Measurements from ENCODE around the gene BICDL1.
A peak's percentile ranks its signal among the peaks of the same experiment; 100 is the strongest.

BICDL1 gene

DNA sequence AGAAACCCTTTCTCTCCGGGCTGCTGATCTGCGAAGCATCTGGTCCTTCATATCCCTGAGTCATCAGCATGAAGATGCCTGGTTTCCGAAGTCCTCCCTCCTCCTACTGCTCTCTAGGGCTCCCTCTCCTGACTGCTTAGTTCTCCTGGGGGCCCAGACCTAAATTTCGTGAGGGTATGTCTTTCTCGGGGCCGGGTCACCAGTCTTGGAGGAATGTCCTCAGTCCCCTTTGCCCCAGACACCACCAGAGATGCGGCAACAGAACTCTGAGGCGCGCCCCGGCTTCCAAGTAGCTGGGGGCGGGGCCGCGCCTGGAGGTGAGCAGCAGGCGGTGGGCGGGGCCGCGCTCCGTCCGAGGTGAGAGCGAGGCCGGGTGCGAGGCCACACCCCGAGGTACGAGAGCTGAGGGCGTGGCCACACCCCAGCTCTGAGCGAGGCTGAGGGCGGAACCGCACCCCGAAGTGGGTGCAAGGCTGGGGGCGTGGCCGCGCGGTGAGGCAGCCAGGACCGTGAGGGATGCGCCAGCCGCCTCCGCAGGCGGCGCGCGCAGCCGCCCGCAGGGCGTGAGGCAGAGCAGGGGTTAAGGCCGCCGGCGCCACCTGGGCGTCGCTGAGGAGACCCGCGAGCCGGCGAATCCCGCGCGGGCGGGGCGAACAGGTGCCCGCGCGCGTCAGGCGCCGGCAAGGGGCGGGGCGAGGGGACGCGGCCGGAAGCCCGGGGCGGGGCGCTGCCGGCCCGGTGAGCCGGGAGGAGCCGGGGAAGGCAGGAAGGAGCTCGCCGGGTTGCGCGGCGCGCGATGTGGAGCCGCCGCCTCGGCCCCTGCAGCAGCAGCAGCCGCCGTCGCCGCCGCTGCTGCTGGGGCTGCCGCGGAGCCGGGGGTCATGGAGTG is at the start of gene BICDL1:
Gene BICDL1, plus strand, starts transcription at position 765 of the 889 bp plus-strand sequence. CDS start 633 bp downstream, outside the sequence.
- peak; percentile 99 for DNase-seq

DNA sequence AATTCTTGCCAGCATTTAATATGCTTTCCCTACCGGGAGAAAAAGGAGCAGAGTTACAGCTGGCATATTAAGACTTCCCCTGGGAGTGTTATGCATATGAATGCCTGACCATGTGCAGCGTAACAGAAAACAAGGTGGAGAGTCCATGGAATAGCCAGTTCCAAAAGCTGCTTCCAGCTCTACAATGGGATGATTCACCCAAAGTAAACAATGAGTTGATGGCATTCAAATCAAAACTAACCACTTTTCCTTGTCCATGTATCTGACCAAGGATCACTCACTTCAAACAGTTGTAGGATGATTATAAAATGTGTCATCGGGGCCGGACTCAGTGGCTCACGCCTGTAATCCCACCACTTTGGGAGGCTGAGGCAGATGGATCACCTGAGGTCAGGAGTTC is 48.1 kb upstream of the BICDL1 start:
- no peak for DNase-seq

DNA sequence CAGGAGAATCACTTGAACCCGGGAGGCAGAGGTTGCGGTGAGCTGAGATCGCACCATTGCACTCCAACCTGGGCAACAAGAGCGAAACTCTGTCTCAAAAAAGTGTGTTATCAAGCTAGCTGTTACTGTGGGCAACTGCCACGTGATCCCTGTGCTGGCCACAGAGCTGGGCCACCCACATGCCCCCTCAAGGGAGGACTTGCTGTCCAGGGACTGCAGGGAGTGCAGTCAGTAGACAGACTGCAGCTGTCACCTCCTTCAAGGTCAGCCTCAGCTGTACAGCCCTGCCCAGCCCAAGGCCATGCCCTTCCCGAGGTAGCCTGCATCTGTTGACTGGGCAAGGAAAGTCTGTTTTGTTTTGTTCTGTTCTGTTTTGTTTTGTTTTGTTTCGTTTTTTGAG is 46.6 kb upstream of the BICDL1 start:
- no peak for DNase-seq

DNA sequence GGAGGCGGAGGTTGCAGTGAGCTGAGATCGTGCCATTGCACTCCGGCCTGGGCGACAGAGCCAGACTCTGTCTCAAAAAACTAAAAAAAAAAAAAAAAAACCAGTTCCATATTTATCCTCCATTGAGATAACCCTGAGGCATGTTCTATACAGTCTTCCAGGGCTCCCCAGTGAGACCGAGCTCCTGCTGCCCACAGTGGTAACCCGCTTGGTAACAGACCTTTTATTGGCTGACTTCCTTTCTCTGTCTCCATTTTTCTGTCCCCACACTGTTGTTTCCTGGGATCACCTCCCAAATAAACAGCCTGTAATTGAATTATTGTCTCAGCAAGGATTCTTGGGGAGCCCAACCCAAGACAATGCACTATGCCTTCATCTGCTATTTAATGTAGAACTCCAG is 42.8 kb upstream of the BICDL1 start:
- no peak for DNase-seq

DNA sequence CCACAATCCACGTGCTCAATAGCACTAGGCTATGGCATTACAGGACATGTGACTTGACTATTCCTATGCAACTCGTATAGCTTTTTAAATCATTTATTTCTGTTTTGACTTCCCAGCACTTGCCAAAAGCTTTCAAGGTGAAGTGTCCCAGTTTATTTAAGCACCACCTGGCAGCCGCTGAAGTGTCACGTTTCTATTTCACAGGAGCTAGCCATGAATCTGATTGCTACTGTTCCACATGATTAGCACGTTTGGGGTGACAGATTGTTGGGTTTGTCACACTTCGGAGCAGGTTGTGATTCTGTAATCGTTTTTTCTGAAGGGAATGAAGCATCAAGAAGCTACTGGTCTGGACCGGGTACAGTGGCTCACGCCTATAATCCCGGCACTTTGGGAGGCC is 39.9 kb upstream of the BICDL1 start:
- DNase-seq = no peak

- no peak for DNase-seq
Observed at GRCh38 chr12:119949594-119949993, 39.4 kb upstream of the BICDL1 start.

- no peak for DNase-seq
Observed at GRCh38 chr12:119956047-119956446, 33.0 kb upstream of the BICDL1 start.

GRCh38 chr12:119957135-119957534 is 31.9 kb upstream of the BICDL1 start:
- no peak for DNase-seq

- no peak for DNase-seq
Observed at GRCh38 chr12:119959435-119959834, 29.6 kb upstream of the BICDL1 start.

- DNase-seq = no peak
Observed at GRCh38 chr12:119964123-119964522, 24.9 kb upstream of the BICDL1 start.

DNA sequence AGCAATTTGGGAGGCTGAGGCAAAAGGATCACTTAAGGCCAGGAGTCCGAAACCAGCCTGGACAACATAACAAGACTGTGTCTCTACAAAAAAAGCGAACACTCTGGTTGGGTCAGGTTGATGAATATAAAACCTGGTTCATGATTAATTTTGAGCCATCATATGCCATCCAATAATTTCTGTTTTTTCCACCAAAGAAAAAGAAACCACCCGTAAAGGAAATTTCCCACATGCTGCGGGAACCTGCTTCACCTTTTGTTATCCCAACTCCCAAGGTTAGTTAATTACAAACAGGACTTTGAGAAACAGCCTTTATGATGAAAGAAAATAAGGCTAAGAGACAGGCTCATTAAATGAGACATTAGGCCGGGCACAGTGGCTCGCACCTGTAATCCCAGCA is 24.1 kb upstream of the BICDL1 start:
- DNase-seq = no peak

DNA sequence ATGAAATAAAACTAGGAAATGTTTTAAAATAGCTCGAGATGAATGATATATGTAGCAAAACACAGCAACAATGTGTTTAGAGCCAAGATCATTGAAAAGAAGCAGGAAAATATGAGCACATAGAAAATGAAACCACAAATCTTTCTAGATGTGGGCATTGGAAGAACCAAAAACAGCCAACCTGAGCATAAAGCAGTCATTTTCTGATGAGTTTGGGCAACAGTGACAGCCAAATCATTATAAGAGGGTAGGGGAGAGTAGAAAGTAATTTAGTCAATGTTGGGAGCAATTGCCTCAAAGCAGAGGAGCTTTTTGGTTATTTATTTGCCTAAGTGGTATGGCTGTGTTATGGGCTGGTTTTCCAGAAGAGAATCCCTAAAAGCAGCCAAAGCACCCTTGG is 8.8 kb upstream of the BICDL1 start:
- no peak for DNase-seq

GRCh38 chr12:119980702-119981101 is 8.3 kb upstream of the BICDL1 start:
- peak; percentile 34 for DNase-seq

GRCh38 chr12:119989361-119989730 is 310 bp downstream of the BICDL1 start:
- DNase-seq = no peak

- peak; percentile 81 for DNase-seq
Observed at GRCh38 chr12:119989731-119990381, 820 bp downstream of the BICDL1 start.

DNA sequence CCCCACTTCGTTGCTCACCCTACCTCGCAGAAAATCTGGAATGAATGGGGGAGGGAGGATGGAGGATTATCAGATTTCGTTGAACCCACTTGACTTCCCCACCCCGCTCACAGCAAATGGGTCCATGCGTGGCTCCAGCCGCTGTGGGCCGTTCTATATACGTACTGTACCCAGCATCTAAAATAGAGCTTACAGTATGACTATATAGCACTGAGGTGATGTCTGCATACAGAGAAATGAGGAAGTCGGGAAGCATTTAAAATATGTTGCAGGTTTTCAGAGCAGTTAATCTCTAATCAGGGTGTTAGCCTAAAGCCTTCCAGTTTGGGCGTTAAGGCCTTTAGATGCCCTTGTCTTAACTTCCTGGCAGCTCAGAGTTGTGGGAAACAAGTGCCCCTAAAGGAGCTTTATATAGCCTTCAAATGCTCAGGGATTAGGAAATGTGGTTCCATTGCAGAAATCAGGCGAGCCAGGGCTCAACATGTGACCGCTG is 1.4 kb downstream of the BICDL1 start:
- no peak for DNase-seq

DNA sequence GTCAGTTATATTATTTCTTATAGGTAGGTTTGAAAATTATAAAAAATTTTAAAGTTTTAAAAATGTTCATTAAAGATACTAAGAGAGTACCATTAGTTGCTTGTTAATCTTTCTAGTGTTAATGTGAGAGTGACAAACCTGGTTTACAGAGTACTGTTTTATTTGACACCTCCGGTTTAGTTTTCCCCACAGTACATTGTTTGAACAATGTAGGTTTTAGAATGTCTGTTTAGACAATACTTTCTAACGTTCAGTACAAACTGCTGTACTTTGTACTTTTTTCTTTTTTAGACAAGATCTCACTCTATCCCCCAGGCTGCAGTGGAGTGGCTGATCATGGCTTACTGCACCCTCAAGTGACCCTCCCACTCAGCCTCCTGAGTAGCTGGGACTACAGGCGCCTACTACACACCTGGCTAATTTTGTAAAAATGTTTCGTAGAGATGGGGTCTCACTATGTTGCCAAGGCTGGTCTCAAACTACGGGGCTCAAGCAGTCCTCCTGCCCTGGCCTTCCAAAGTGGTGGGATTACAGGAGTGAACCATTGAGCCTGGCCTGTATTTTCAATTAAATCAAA is 3.2 kb downstream of the BICDL1 start:
- DNase-seq = no peak

DNA sequence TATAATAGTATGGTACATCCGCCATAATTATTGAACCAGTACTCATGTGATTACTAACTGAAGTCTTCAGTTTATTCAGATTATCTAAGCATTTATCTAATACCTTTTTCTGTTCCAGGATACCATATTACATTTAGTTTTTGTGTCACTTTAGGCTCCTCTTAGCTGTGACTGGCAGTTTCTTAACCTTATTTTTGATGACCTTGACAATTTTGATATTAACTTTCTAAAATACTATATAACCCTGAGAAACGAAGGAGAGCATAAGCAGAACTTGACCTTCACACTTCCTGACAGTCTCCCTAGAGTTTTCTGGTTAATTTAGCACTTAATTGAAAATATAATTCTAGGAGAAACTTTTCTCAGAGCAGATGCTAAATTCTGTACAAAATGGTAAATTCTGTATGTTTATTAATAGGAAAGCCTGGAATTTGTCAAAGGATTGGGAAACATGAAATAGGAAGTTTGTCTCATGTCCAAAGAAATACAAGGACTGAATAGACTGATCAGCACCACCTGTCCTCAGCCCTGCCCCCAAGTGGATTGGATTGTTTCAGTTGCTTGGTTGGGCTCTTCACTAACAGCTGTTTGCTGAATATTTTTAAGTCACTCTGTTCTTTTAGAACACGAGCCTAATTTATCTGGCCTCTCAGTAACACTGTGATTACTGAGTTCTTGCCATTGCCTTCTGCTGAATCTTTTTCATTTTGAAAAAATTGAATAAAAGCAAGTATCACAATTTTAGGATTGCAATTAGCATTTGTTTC is 6.0 kb downstream of the BICDL1 start:
- DNase-seq = no peak

- no peak for DNase-seq
Observed at GRCh38 chr12:119996417-119996816, 7.4 kb downstream of the BICDL1 start.

- DNase-seq = no peak
Observed at GRCh38 chr12:119998471-119999245, 9.6 kb downstream of the BICDL1 start.

- no peak for DNase-seq
Observed at GRCh38 chr12:120000556-120000955, 11.5 kb downstream of the BICDL1 start.
